HG02763 (cell line): ENCODE measurements around the gene CD164.
"Not testable (repeated sequence)": the region's sequence is repeated elsewhere in the genome, so short reads cannot be mapped to it uniquely, and the experiment has no call there.

ENCODE experiments used
- ATAC-seq: cut with Tn5 transposase; IDR thresholded peaks from one replicate; pipeline ENCODE4 v1.9.1; 2021; ENCODE audit warnings: mild to moderate bottlenecking, moderate library complexity; ENCODE audit not compliant: unreplicated experiment

The CD164 gene

GRCh38 chr6:109377717-109378116 lies 4.5 kb downstream of the CD164 start:
- no peak for ATAC-seq

DNA sequence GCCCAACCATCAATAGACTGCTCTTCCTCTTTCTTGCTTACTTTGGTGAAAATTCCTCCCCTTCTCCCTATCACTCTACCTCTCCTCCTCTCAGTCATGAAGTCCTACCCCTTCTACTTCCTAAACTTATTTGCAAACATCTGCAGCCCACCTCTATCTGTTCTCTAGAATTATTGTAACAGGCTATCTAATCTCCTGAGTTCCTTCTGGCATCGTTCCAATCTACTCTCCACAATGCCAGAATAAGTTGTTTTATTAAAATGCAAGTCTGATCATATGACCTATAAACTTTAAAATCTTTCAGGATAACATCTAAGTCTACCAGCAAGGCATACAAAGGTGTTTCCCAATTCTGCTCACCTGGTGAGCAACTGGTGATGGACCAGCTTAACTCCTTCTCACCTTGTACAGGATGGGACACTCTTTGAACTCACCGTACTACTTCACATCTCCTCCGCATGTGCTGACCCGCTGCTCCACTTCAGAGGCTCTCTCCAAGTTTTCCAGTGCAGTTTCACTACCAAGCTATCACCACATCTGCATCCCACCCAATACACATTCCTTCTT lies 7.9 kb downstream of the CD164 start:
- ATAC-seq = no peak

GRCh38 chr6:109373762-109374161 lies 8.5 kb downstream of the CD164 start:
- peak; percentile 94 for ATAC-seq

DNA sequence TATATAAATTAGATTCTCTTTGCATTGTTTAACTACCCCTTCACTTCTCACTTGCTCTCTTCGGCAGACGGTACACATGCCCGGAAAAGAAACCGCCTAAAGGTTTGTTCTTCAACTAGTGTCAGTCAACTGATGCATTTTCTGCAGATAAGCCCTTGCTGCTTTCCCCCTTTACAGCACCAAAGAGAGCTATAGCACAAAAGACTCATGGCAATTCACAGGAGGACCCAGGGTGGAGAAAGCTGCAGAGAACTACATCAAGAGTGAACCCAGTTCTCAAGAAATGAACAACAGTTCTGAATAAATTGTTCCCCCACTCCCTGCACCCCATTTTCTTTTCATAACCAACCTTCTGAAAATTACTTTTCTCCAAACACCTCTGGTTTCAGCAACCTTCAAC lies 8.9 kb downstream of the CD164 start:
- peak; percentile 7 for ATAC-seq

DNA sequence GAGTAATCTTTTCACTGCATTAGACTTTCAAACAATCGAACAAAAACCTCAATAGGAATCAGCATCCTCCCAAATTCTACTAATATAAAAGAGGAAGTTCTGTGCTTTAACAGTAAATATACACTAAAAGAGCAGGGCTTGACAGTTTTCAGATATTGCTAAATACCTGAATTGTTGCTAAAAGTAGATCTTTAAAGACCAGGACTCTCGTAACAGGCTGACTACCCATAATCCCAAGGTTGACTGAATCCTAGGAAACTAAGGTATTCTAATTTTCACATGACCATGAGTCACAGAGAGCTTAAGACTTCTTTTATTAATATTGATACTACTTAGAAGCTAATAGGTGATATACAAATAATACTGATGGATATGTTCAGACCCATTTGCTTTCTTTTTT lies 10.1 kb downstream of the CD164 start:
- ATAC-seq = no peak

DNA sequence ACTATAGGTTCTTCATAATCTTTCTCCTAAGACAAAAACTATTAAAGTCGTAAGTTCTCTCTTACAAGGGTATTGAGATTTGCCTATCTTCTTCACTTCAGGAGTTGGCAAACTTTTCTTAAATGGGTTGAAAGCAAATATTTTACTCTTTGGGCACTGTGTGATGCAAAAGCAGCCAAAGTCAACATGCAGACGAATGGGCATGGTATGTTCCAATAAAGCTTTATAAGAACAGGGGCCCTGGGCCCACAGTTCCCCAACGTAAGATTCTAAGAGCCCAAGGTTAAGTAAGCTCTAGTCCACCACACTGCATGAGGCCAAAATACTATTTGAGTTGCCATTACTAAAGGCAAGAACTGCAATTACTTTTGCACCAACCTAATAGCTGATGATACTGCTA lies 11.5 kb downstream of the CD164 start:
- ATAC-seq = no peak

DNA sequence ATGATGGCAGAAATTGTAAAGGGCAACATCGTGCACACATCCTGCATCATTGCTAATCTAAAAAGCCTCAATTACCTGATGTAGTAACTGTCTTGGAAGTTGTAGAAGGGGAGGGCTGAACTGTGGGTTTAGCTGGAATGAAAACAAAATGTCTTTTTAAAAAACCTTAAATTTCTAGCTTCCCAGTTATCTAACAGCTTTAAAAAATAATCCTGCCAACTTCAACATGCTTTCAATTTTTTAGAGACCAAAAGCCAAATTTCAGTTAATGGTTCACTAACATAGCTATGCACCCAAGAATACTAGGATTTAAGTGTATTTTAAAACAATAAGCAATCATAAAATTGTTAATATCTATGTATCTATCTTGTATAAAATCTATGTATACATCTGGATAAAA lies 11.9 kb downstream of the CD164 start:
- ATAC-seq = no peak

- ATAC-seq = no peak
Observed at GRCh38 chr6:109369728-109370127, 12.5 kb downstream of the CD164 start.

- ATAC-seq = not testable (repeated sequence)
Observed at GRCh38 chr6:109364382-109365078, 17.7 kb downstream of the CD164 start.

GRCh38 chr6:109363753-109364152 lies 18.5 kb downstream of the CD164 start:
- ATAC-seq = no peak

DNA sequence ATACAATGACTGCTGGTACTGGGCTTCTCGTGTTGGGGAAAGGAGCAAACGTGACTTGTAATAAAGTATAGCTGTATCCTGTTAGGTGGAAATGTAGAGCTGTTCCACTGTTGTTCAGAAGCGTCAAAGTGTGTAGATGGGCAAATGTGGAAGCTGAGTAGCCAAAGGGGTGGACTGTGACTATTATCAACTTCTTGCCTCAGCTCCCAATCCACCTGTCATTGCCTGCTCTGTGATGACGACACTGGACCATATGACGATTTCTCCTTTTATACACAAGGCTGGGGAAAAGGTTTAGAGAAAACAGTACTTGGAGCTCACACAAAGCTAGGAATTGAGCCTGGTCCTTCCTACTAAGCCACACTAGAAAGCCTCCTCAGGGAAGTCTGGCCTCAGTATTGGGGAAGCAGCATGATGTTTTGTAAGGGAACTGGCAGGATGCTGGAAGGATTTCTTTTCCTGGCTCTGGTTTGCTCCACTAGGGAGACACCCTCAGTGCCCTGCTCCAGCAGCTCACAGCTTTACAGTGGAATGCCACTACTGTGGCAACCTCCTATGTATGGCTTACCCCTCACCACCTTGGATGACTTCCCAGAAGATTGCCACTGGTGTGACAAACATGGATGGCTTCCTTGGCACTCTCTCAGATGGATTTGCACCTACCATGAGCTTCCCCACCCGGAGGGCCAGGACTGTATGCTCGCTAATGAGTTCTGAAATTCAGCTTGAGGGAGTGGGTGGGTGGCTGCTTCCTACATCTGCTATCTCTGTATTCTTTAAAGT lies 20.0 kb downstream of the CD164 start:
- no peak for ATAC-seq

- ATAC-seq = no peak
Observed at GRCh38 chr6:109360791-109361190, 21.5 kb downstream of the CD164 start.

DNA sequence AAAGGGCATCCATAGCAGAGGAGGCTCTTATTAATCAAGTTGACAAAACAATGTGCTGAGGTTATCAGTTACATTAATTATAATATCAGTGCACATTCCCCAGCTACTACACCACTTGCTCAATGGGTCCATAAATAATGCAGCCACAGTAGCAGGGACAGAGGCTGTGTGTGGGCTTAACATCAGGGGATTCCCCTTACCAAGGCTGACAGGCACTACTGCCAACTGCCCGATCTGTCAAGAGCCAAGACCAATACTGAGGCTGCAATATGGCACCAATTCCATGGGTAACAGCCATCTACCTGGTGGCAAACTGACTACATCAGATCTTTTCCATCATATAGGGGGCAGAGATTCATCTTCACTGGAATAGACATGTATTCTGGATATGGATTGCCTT lies 22.0 kb downstream of the CD164 start:
- ATAC-seq = no peak

- ATAC-seq = no peak
Observed at GRCh38 chr6:109359248-109359647, 23.0 kb downstream of the CD164 start.

DNA sequence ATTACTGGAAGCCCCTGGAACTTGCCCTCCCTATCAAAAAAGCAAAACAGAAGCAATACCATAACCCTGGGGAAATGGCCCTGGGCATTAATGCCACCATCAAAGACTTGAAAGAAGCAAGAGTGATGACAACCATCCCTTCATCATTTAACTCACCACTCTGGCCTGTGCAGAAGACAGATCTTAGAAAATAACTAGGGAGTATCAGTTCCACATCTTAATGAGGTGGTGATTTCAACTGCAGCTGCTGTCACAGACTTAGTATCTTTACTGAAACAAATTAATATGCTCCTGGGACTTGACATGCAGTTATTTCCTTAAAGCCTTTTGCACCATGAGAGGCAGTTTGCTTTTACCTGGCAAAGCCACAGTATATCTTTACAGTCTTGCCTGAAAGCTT lies 24.1 kb downstream of the CD164 start:
- no peak for ATAC-seq

DNA sequence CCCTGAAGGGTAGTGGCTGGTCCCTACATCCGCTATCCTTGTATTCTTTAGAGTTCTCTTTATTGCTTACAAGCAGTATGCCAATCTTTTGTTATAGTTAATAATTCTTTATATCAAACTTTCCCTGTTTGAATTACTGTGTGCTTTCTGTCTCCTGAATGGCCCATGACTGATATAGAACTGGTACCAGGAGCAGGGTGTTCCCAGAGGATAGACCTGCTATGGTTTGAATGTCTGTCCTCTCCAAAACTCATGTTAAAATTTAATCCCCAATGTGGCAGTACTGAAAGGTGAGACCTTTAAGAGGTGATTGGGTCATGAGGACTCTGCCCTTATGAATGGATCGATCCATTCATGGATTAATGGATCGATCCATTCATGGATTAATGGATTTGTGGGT lies 26.0 kb downstream of the CD164 start:
- no peak for ATAC-seq

GRCh38 chr6:109351231-109352130 lies 30.8 kb downstream of the CD164 start:
- ATAC-seq = no peak

DNA sequence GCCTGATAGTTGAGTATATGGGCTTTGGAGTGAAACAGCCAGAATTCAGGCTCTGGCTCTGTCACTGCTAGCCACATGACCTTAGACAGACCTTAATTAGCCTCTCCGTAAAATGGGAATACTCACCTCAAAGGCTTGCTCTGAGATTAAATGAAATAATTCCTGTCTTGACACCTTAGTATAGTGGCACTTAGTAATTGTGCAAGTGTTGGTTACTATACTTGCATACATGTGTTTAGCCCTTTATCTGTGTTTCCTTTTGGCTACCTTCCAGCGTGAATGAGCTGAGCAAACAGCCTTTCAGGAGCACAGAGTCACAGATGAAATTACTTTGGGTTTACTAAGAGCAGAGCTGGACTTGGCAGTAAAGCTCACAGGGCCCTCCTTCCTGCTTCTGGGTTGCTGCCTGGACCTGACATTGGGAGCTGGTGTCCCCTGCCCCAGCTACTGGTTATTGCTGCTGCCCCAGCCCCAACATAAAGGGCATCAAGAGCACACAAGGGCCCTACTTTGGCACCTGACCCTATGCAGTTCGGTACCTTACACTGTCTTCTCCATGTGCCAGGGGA lies 32.8 kb downstream of the CD164 start:
- ATAC-seq = no peak

DNA sequence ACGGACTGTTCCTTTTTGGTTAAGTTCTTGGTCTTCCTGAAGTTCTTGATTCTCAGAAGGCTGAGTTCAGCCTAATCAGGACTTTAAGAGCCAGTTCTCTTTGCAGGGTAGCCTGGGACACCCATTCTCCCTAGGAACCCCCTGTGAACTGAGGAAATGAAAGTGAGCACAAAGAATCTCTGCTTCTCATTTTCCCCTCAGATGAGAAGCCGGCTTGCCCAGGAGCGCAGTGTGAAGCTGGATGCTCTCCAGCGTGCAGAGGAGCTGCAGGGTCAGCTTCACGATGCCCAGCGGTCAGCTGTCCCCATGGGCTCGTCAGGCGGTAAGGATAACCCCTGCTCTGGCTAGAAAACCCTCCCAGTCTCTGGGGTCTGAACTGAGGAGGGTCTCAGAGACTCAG lies 34.0 kb downstream of the CD164 start:
- ATAC-seq = no peak

DNA sequence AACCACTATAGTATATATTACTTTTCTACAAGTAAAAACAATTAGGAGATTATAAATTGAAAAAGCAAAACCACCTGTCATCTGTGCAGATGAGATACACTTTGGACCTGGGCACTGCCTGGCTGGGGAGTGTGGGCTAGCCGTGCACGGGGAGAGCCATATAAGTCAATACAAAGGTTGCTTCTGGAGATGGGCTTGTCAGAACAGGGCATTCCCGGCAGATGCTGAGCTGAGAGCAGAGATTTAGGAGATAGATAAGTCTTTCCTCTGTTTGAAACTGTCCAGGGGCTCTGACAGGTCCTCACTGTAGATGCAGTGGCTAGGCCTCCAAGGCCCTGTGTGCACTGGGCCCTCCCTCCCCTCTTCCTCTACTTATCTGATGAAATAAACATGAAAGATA lies 34.5 kb downstream of the CD164 start:
- no peak for ATAC-seq

DNA sequence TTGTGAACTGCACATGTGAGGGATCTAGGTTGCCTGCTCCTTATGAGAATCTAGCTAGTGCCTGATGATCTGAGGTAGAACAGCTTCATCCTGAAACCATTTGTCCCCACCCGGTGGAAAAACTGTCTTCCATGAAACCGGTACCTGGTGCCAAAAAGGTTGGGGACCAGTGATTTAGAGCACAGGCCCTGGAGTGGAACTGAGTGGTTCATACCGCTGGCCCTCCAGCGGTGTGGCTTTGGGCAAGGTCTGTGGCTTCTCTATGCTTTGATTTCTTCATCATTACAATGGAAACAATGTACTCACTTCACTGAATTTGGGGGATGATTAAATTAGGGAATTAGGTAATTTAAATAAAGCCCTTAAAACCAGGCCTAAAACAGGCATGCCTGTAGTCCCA lies 36.3 kb downstream of the CD164 start:
- no peak for ATAC-seq
